Parathyroid adenoma (tissue), 2 donors: ENCODE data around the gene ABI3BP.

Experiments used
- H2AFZ ChIP-seq: fragments of 300-600 bp; sonication (generic); one replicate; pipeline ENCODE4 v1.7.0; 2017; ENCODE audit warnings: antibody characterized with exemption, mild to moderate bottlenecking
- H3K27ac ChIP-seq: fragments of 300-600 bp; sonication (generic); one replicate; pipeline ENCODE4 v1.7.0; 2017
- H3K27me3 ChIP-seq: fragments of 300-600 bp; sonication (generic); one replicate; pipeline ENCODE4 v1.7.0; 2017; ENCODE audit warnings: low read length; ENCODE audit not compliant: control insufficient read depth, insufficient read depth
- H3K36me3 ChIP-seq: fragments of 300-600 bp; sonication (generic); one replicate; pipeline ENCODE4 v1.7.0; 2017; ENCODE audit warnings: low read length; ENCODE audit not compliant: control insufficient read depth, insufficient read depth
- H3K4me1 ChIP-seq: fragments of 300-600 bp; sonication (generic); one replicate; pipeline ENCODE4 v1.7.0; 2017; ENCODE audit warnings: control low read depth
- H3K4me2 ChIP-seq: fragments of 300-600 bp; sonication (generic); one replicate; pipeline ENCODE4 v1.7.0; 2017; ENCODE audit warnings: low read length
- H3K4me3 ChIP-seq: fragments of 300-600 bp; sonication (generic); one replicate; pipeline ENCODE4 v1.7.0; 2017; ENCODE audit warnings: low read depth, low read length
- H3K79me2 ChIP-seq: fragments of 300-600 bp; sonication (generic); one replicate; pipeline ENCODE4 v1.7.0; 2017; ENCODE audit warnings: control low read depth
- H3K9ac ChIP-seq: fragments of 300-600 bp; sonication (generic); one replicate; pipeline ENCODE4 v1.7.0; 2017; ENCODE audit warnings: mild to moderate bottlenecking
- H3K9me3 ChIP-seq: fragments of 300-600 bp; sonication (generic); one replicate; pipeline ENCODE4 v1.7.0; 2017; ENCODE audit warnings: low read length; ENCODE audit not compliant: control insufficient read depth
- TF ChIP-seq, protein P1 (sequence below): fragments of 300-600 bp; sonication (generic); IDR thresholded peaks from one replicate; pipeline ENCODE4 v1.7.0; 2017; ENCODE audit warnings: antibody characterized with exemption, mild to moderate bottlenecking
- donor health status: primary hyperparathyroidism.

ABI3BP gene

DNA sequence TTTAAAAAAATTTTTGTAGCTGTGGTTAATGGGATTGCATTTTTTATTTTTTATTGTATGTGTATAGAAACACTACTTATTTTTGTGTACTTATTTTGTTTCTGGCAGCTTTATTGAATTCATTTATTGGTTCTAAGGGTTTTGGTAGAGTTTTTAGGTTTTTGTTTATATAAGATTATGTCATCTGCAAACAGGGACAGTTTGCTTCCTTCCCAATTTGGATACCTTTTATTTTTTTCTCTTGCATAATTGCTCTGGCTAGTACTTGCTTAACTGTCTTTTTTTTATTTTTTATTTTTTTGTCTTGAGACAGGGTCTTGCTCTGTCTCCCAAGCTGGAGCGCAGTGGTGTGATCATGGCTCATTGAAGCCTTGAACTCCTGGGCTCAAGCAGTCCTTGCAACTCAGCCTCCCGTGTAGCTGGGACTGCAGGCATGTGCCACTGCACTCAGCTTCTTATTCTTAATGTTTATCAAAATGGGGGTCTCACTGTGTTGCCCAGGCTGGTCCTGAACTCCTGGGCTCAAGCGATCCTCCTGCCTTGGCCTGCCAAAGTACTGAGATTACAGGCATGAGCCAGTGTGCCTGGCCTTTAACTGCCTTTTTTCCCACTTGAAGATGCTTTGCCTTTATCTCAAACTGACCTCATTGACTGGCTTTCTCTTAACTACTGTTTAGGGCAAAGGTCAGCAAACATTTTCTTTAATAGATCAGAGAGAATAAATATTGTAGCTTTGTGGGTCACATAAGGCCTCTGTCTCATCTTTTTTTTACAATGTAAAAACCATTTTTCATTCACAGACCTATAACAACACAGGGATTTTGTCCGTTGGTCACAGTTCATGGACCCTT is 275.4 kb downstream of the ABI3BP start:
- no peak overlapping the region for H3K4me2 ChIP-seq
- TF ChIP-seq, protein P1, sequence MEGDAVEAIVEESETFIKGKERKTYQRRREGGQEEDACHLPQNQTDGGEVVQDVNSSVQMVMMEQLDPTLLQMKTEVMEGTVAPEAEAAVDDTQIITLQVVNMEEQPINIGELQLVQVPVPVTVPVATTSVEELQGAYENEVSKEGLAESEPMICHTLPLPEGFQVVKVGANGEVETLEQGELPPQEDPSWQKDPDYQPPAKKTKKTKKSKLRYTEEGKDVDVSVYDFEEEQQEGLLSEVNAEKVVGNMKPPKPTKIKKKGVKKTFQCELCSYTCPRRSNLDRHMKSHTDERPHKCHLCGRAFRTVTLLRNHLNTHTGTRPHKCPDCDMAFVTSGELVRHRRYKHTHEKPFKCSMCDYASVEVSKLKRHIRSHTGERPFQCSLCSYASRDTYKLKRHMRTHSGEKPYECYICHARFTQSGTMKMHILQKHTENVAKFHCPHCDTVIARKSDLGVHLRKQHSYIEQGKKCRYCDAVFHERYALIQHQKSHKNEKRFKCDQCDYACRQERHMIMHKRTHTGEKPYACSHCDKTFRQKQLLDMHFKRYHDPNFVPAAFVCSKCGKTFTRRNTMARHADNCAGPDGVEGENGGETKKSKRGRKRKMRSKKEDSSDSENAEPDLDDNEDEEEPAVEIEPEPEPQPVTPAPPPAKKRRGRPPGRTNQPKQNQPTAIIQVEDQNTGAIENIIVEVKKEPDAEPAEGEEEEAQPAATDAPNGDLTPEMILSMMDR, result no peak
- H3K27ac ChIP-seq, result no peak overlapping the region
- H3K79me2 ChIP-seq, result peaks cover 27% of the 10 kb centered on the region
- H3K9me3 ChIP-seq, result no peaks in the 10 kb centered on the region
- H2AFZ ChIP-seq, result no peak overlapping the region
- no peak overlapping the region for H3K4me3 ChIP-seq
- H3K27me3 ChIP-seq, result no peaks in the 10 kb centered on the region
- H3K9ac ChIP-seq, result no peak overlapping the region
- H3K36me3 ChIP-seq, result no peaks in the 10 kb centered on the region
- no peaks in the 10 kb centered on the region for H3K4me1 ChIP-seq

DNA sequence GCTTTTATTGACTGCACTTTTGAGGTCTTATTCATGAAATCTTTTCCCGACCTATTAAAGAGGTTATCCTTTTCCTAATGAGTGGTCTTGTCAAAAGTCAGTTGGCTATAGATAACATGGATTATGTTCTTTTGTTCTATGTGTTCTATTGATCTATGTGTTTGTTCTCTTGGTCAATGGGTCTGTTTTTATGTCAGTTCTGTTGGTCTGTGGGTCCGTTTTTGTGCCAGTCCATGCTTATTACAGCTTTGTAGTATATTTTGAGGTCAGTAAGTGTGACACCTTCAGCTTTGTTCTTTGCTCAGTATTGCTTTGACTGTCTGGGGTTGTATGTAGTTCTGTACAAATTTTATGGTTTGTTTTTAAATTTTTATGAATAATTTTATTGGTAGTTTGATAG is 276.2 kb downstream of the ABI3BP start:
- no peaks in the 10 kb centered on the region for H3K36me3 ChIP-seq
- no peaks in the 10 kb centered on the region for H3K27me3 ChIP-seq
- H3K4me2 ChIP-seq, result no peak overlapping the region
- H3K9me3 ChIP-seq, result no peaks in the 10 kb centered on the region
- H3K79me2 ChIP-seq, result peaks cover 32% of the 10 kb centered on the region
- H2AFZ ChIP-seq, result no peak overlapping the region
- no peaks in the 10 kb centered on the region for H3K4me1 ChIP-seq
- TF ChIP-seq, protein P1, result no peak
- no peak overlapping the region for H3K27ac ChIP-seq
- H3K4me3 ChIP-seq, result no peak overlapping the region
- H3K9ac ChIP-seq, result no peak overlapping the region

DNA sequence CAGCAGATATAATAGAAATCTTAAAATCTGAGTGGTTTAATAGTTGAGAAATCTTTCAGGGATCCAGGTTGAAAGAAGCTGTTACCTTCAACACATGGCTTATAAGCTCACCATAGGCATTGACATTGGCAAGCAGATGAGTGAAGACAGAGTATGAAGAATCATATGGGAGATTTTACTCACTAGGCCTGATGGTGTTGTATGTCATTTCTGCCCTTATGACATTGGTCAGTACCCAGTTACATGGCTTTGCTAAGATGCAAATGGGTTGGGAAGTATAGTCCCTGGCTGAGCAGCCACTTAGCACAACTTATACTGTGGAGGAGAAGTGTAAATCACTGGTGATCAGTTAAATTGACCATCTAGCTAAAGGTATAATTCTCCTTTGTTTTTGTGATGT is 278.0 kb downstream of the ABI3BP start:
- Histone ChIP-seq H3K4me1 (peaks cover 5% of the 10 kb centered on the region), H3K79me2 (peaks cover 45% of the 10 kb centered on the region), H3K36me3 (no peaks in the 10 kb centered on the region), H2AFZ (no peak overlapping the region), H3K4me3 (no peak overlapping the region), H3K4me2 (no peak overlapping the region), H3K27me3 (no peaks in the 10 kb centered on the region), H3K27ac (no peak overlapping the region), H3K9ac (no peak overlapping the region), H3K9me3 (no peaks in the 10 kb centered on the region)
- TF ChIP-seq, protein P1, result no peak

DNA sequence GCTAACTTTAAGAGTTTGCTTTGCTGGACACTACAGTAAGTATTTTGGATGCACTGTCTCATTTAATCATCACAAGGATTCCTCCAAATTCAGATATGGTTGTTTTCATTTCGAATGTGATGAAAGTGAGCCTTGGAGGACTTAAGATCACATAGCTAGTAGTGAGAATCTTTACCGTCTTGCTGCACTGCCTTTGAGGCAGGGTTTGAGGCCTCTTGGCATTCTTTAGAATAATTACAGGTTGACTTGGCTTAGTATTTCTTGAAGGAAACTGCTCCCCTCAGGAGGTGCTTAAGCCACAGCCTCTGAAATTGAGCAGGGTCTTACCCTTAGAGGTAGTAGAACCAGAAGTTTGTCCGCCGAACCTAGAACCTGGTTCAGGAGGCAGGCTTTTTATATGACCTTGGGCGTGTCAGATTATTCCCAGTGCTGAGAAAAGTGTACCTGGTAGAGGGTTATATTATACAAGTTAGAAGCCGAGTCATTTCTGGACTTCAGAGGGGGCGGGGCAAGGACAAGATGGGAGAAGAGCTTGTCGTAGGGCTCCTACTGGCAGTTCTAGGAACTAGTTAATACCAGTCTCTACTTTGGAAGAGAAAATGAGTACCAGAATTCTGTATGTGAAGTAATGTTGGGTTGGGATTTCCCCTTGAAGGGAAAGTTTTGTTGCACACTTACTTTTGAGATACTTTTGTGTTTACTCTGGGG is 282.8 kb downstream of the ABI3BP start:
- H2AFZ ChIP-seq, result peak overlapping the region; percentile 68
- peak overlapping the region; percentile 72 for H3K4me3 ChIP-seq
- peak overlapping the region; percentile 90 for H3K27ac ChIP-seq
- H3K79me2 ChIP-seq, result peaks cover 31% of the 10 kb centered on the region
- no peaks in the 10 kb centered on the region for H3K36me3 ChIP-seq
- TF ChIP-seq, protein P1, result no peak
- H3K4me2 ChIP-seq, result peak overlapping the region; percentile 77
- H3K4me1 ChIP-seq, result peaks cover 5% of the 10 kb centered on the region
- no peaks in the 10 kb centered on the region for H3K9me3 ChIP-seq
- H3K9ac ChIP-seq, result peak overlapping the region; percentile 58
- no peaks in the 10 kb centered on the region for H3K27me3 ChIP-seq
